Liver (tissue), 9 donors: ENCODE measurements around the gene FAM98B. TPM values are rescaled to one million over a fixed set of nuclear protein-coding genes. Genes with fewer than 3 reads are reported as not detected.

Experiments used
- DNase-seq: peaks from one replicate; pipeline ENCODE4 v3.0.0-alpha.2; 2017; ENCODE audit warnings: low spot score
- H3K27ac ChIP-seq, 2 donors: one replicate each; pipeline ENCODE4 v1.7.0; 2013; ENCODE audit warnings: inconsistent platforms in 2 of 2, low read length in 2 of 2, control low read depth in 1 of 2, low read depth in 1 of 2, mild to moderate bottlenecking in 1 of 2
- H3K27me3 ChIP-seq, 4 donors: one replicate each; pipeline versions ENCODE4 v1.6.1 to v1.7.0; 2013; ENCODE audit warnings: low read length in 3 of 4, inconsistent platforms in 1 of 4, mild to moderate bottlenecking in 1 of 4, moderate library complexity in 1 of 4; ENCODE audit not compliant: control insufficient read depth in 4 of 4, insufficient read depth in 4 of 4
- H3K36me3 ChIP-seq, 4 donors: one replicate each; pipeline versions ENCODE4 v1.6.1 to v1.7.0; 2013; ENCODE audit warnings: low read length in 3 of 4, mild to moderate bottlenecking in 3 of 4, low read depth in 1 of 4, moderate library complexity in 1 of 4; ENCODE audit not compliant: control insufficient read depth in 4 of 4, insufficient read depth in 3 of 4
- H3K4me1 ChIP-seq, 4 donors: one replicate each; pipeline versions ENCODE4 v1.6.1 to v1.7.0; 2013; ENCODE audit warnings: low read length in 3 of 4, mild to moderate bottlenecking in 3 of 4, moderate library complexity in 1 of 4; ENCODE audit not compliant: control insufficient read depth in 4 of 4, insufficient read depth in 4 of 4
- H3K4me3 ChIP-seq, 3 donors: one replicate each; pipeline versions ENCODE4 v1.6.1 to v1.7.0; 2013; ENCODE audit warnings: low read length in 3 of 3, control low read depth in 1 of 3, low read depth in 1 of 3, mild to moderate bottlenecking in 1 of 3
- H3K9ac ChIP-seq, 2 donors: one replicate each; pipeline ENCODE4 v1.7.0; 2013; ENCODE audit warnings: low read length in 2 of 2, mild to moderate bottlenecking in 2 of 2, moderate library complexity in 2 of 2, control low read depth in 1 of 2, low read depth in 1 of 2
- H3K9me3 ChIP-seq, 4 donors: one replicate each; pipeline versions ENCODE4 v1.6.1 to v1.7.0; 2013; ENCODE audit warnings: low read length in 3 of 4; ENCODE audit not compliant: control insufficient read depth in 4 of 4
- ATF3 ChIP-seq: IDR thresholded peaks from 2 replicates; pipeline ENCODE4 v1.6.1; 2016; ENCODE audit warnings: antibody characterized with exemption
- CTCF ChIP-seq: fragments of 150-350 bp; IDR thresholded peaks from 2 replicates; pipeline ENCODE4 v1.5.1; 2017; ENCODE audit warnings: improper control_type of control experiment, low read depth, low read length; ENCODE audit not compliant: missing input control
- EGR1 ChIP-seq, 2 donors: IDR thresholded peaks; 2 replicates each; pipeline ENCODE4 v1.6.1; 2016 to 2018; ENCODE audit warnings: antibody characterized with exemption in 2 of 2, low read depth in 2 of 2
- FOXA1 ChIP-seq: IDR thresholded peaks from 2 replicates; pipeline ENCODE4 v1.6.1; 2016; ENCODE audit warnings: antibody characterized with exemption
- FOXA2 ChIP-seq: IDR thresholded peaks from 2 replicates; pipeline ENCODE4 v1.6.1; 2016; ENCODE audit warnings: antibody characterized with exemption
- GABPA ChIP-seq, 2 donors: IDR thresholded peaks in 1 of 2; conservative IDR thresholded peaks in 1 of 2; 2 replicates each; pipeline ENCODE4 v1.6.1; 2016; ENCODE audit warnings: antibody characterized with exemption in 2 of 2, mild to moderate bottlenecking in 1 of 2, moderate library complexity in 1 of 2
- HNF4A ChIP-seq, 2 donors: conservative IDR thresholded peaks; 2 replicates each; pipeline ENCODE4 v1.6.1; 2016; ENCODE audit warnings: antibody characterized with exemption in 2 of 2, mild to moderate bottlenecking in 2 of 2
- HNF4G ChIP-seq: IDR thresholded peaks from 2 replicates; pipeline ENCODE4 v1.6.1; 2016; ENCODE audit warnings: antibody characterized with exemption
- JUND ChIP-seq, 2 donors: IDR thresholded peaks; 2 replicates each; pipeline ENCODE4 v1.6.1; 2016; ENCODE audit warnings: antibody characterized with exemption in 2 of 2
- MAX ChIP-seq: IDR thresholded peaks from 2 replicates; pipeline ENCODE4 v1.6.1; 2016; ENCODE audit warnings: antibody characterized with exemption
- NR2F2 ChIP-seq: IDR thresholded peaks from 2 replicates; pipeline ENCODE4 v1.6.1; 2016; ENCODE audit warnings: antibody characterized with exemption
- RAD21 ChIP-seq, 2 donors: IDR thresholded peaks; 2 replicates each; pipeline ENCODE4 v1.6.1; 2016; ENCODE audit warnings: antibody characterized with exemption in 2 of 2, mild to moderate bottlenecking in 2 of 2
- REST ChIP-seq: IDR thresholded peaks from 2 replicates; pipeline ENCODE4 v1.6.1; 2016; ENCODE audit warnings: antibody characterized with exemption, mild to moderate bottlenecking
- RXRA ChIP-seq, 2 donors: IDR thresholded peaks; 2 replicates each; pipeline ENCODE4 v1.6.1; 2017 to 2018; ENCODE audit warnings: antibody characterized with exemption in 2 of 2, mild to moderate bottlenecking in 1 of 2
- SP1 ChIP-seq: IDR thresholded peaks from 2 replicates; pipeline ENCODE4 v1.6.1; 2018; ENCODE audit warnings: antibody characterized with exemption, mild to moderate bottlenecking
- TAF1 ChIP-seq: conservative IDR thresholded peaks from 2 replicates; pipeline ENCODE4 v1.6.1; 2016; ENCODE audit warnings: antibody characterized with exemption, mild to moderate bottlenecking
- YY1 ChIP-seq: IDR thresholded peaks from 2 replicates; pipeline ENCODE4 v1.6.1; 2016; ENCODE audit warnings: antibody characterized with exemption, mild to moderate bottlenecking
- ZBTB33 ChIP-seq: IDR thresholded peaks from 2 replicates; pipeline ENCODE4 v1.6.1; 2016; ENCODE audit warnings: antibody characterized with exemption
- WGBS: extraction: QIAGEN DNeasy Blood & Tissue Kit; methylation state at CpG from one replicate; pipeline ENCODE4 v1.1.7; 2013; 5-methylcytosine and 5-hydroxymethylcytosine counted together
- polyA plus RNA-seq, 2 donors: library from polyadenylated mRNA; stranded (reverse) in 1 of 2; unstranded in 1 of 2; fragments of 200-250 nt in 1 of 2; fragments of >200 nt in 1 of 2; fragmentation: Nextera tagmentation in 1 of 2; extraction: Ambion mirVana in 1 of 2; gene quantifications; one replicate each; pipeline versions ENCODE4 v1.2.1 to v1.2.3, GENCODE V29; 2013 to 2015
- total RNA-seq, 2 donors: library from RNA; depleted of rRNA; stranded (reverse); fragments of >200 nt; gene quantifications; one replicate each; pipeline ENCODE4 v1.2.3, GENCODE V29; 2014
- donor health status: healthy.
- donor health status: healthy.
- donor health status: healthy.
- donor health status: healthy.
- donor health status: healthy.

FAM98B gene
- total and polyA plus RNA-seq, 4 donors = 1.5 to 12.2 (median 4.3) TPM

GRCh38 chr15:38421069-38421690 is 32.7 kb upstream of the FAM98B start:
- Histone ChIP-seq H3K27ac (no peak overlapping the region), H3K36me3 (no peaks in the 10 kb centered on the region), H3K27me3 (peaks cover 0 to 6% (median 0%) of the 10 kb centered on the region in 4 donors), H3K4me3 (no peak overlapping the region), H3K9ac (no peak overlapping the region), H3K4me1 (no peaks in the 10 kb centered on the region), H3K9me3 (no peaks in the 10 kb centered on the region)
- WGBS = 68% methylated on average over 4 of the region's 4 CpGs
- no peak for DNase-seq
- TF ChIP-seq YY1 = no peak
- no peak for TF ChIP-seq FOXA1
- TF ChIP-seq FOXA2 = no peak
- TF ChIP-seq NR2F2 = no peak
- no peak for TF ChIP-seq ZBTB33
- TF ChIP-seq GABPA (IDR thresholded peaks at IDR 0.05 in 1 of 2, conservative IDR thresholded peaks at IDR 0.05 in 1 of 2) = no peak
- no peak for TF ChIP-seq HNF4A (conservative IDR thresholded peaks at IDR 0.05)

- no peaks in the 10 kb centered on the region for H3K36me3 ChIP-seq
- H3K9ac ChIP-seq = no peak overlapping the region
- H3K27ac ChIP-seq = no peak overlapping the region
- H3K9me3 ChIP-seq = no peaks in the 10 kb centered on the region
- 75% methylated on average over 4 of the region's 4 CpGs for WGBS
- TF ChIP-seq ATF3 (no peak), YY1 (no peak), NR2F2 (no peak), RXRA (IDR thresholded peaks at IDR 0.05) (no peak), MAX (no peak), RAD21 (IDR thresholded peaks at IDR 0.05) (no peak), REST (no peak), ZBTB33 (no peak), HNF4A (conservative IDR thresholded peaks at IDR 0.05) (no peak), FOXA1 (no peak), TAF1 (no peak), GABPA (IDR thresholded peaks at IDR 0.05 in 1 of 2, conservative IDR thresholded peaks at IDR 0.05 in 1 of 2) (no peak), EGR1 (IDR thresholded peaks at IDR 0.05; ENCODE audit: low read depth in 2 of 2) (no peak), SP1 (no peak), JUND (IDR thresholded peaks at IDR 0.05) (no peak), FOXA2 (no peak), HNF4G (no peak), CTCF (no peak)
- H3K4me1 ChIP-seq = no peaks in the 10 kb centered on the region
- no peak overlapping the region for H3K4me3 ChIP-seq
- no peaks in the 10 kb centered on the region for H3K27me3 ChIP-seq
- DNase-seq = no peak
Observed at GRCh38 chr15:38424101-38424552, 29.8 kb upstream of the FAM98B start.
